ENCODE measurements around the gene PTPRN2.

PTPRN2 gene

DNA sequence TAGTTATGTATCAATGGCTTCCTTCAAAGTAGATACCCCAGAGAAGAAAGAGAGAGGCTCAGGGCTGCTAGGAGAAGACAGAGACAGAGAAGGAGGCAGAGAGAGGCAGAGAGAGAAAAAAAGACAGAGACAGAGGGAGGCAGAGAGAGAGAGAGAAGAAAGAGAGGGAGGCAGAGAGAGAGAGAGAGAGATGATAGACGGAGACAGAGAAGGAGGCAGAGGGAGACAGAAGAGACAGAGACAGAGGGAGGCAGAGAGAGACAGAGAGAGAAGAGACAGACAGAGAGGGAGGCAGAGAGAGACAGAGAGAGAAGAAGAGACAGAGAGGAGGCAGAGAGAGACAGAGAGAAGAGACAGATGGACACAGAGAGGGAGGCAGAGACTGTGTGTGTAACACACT lies 1062.9 kb downstream of the PTPRN2 start:
- DNase-seq = no peak

DNA sequence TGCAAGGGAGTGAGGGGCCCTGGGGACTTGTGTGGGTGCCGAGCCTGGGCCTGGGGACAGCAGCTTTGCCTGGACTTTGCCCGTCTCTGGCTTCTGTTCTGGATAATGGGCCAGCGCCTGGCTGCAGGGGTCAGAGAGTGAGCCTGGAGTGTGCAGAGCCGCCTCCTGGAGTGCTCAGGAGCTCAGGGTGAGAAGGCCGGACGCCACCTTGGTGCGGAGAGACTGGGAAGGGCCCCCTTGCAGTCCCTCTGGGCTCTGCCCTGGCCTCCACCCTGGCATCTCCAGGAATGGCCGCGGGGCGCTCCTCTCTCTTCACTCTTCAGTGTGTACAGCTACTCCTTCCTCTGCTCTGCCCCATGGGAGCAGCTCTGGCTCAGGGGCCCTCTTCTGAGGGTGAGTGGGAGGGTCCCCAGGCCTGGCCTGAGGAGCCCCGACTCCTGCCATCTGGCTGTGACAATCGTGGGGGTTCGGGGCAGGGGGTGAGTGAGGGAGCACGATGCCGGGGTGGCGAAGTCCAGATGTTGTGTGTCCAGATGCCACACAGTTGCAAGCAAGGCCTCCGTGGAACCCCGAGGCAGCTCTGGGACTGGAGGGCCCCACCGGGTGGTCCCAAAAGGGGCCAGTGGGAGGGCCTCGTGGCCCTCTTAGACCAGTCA lies 1063.7 kb downstream of the PTPRN2 start:
- DNase-seq = no peak

DNA sequence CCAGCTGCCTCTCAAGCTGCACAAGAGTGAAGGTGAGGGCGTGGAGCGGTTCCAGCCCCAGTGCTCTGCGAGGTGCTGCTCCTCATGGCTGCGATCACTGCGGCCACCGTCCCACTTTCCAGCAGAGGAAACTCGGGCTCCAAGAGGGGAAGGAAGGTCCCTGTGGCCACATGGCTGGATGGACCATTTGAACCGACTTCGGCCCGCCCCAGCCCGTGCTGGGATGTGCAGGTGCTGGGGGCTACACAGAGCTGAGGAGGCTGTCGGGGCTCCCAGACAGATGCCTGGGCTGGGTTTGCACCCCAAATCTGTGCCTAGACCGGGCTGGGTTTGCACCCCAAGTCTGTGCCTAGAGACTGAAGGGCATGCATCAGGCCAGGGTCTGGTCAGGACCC lies 1064.3 kb downstream of the PTPRN2 start:
- no peak for DNase-seq

DNA sequence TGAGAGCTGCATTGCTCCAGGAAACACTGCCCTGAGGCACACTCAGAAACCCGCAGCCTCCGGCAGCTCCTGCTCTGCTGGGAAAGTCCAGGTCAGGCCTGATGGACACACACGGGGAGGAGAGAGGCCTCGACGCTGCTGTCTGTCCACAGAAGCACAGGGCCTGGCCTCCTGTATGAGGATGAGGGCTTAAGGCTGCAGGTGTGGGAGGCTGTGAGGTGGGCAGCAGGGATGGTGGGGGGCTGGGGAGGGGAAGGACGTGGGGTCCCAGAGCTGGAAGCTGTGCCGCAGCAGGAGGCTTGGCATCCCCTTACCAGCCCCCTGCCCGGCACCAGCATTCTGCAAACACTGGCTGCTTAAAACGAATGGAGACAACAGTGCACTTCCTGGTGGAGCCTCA lies 1064.7 kb downstream of the PTPRN2 start:
- DNase-seq = no peak

DNA sequence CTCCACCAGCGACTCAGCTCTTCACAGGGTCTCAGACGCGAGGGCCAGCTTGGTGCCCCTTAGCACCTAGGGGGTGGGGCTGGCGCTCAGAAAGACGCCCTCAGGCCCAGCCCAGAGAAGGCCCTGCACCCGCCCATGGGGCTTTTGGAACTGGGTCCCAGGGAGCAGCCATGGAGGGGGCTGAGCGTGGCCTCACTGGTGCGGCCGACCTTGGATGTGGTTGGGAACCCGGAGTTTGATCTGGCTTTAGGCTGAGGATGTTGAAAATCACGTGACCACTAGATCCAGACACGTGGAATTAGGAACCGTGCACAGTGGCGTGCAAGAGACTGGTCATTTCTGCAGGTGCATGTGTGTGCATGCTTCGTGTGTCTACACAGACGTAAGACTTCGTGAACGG lies 1065.4 kb downstream of the PTPRN2 start:
- no peak for DNase-seq

DNA sequence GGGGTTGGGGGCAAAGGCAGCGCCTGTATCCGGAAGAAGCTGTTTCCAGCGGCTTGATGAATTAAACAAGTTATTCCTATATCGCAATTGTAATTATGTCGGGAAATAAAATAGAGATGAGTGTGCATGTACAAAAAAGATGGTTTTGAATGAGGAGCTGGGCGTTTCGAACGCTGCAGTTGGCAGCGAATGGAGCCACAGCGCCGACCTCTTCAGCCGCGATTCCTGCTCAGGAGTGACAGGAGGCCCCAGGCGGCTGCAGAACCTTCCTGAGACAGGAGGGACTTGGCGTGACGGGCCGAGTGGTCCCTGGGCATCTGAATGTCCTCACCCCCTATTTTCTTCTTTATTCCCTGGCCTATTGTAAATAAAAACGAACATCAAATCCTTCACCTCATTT lies 1065.9 kb downstream of the PTPRN2 start:
- no peak for DNase-seq

DNA sequence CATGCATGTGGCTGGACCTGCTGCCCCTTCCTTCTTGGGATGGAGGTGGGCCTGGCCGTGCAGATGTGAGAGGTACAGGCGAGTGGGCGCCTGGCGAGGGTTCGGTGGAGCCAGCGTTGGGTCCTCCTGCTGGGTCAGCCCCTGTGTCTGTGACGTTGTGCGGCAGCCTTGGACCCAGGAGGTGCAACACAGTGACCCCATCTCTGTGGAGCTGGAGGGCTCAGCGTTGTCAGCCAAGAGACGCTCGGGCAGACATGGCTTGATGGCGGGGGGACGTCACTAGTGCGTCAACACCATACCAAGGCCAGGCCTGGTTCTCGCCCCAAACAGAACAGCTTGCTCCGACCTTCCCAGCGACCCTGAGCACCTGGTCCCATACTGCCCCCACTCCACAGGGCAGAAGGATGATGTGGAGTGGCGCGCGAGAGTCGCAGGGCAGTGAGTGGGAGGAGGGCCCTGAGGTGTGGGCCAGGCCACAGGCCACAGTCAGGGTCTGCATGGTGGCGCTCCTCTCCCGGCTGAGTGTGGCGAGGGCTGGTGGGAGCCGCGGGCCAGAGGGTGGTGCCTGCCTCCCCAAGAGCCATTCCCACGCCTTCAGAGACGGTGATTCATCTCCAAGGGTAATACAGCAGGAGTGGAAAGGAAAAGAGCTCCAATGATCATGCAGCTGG lies 1066.4 kb downstream of the PTPRN2 start:
- DNase-seq = no peak

GRCh38 chr7:157520249-157520648 lies 1067.4 kb downstream of the PTPRN2 start:
- DNase-seq = no peak

GRCh38 chr7:157519798-157520244 lies 1067.8 kb downstream of the PTPRN2 start:
- no peak for DNase-seq

DNA sequence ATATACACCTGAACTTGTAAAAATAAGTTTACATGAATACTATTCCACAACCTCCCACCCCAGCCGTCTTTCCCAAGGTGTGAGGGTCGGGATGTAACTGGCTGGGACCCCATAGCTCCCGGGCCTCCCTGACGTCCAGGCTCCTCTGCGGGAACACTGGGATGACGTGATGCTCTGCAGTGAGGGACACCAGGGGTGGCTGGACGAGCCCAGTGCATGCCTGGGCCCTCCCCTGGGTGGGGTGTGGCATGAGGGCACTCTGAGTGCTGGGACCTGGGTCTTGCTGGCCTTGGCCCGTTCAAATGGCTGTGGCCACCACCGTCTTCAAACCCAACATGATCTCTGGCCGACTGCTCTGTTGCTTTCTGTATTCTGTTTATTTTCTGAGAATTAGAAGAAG lies 1068.4 kb downstream of the PTPRN2 start:
- DNase-seq = no peak

GRCh38 chr7:157518514-157519175 lies 1069.0 kb downstream of the PTPRN2 start:
- DNase-seq = no peak

- no peak for DNase-seq
These were observed 1069.7 kb downstream of the PTPRN2 start for GRCh38 chr7:157517782-157518513.

- no peak for DNase-seq
These were observed 1070.5 kb downstream of the PTPRN2 start for GRCh38 chr7:157516911-157517781.

DNA sequence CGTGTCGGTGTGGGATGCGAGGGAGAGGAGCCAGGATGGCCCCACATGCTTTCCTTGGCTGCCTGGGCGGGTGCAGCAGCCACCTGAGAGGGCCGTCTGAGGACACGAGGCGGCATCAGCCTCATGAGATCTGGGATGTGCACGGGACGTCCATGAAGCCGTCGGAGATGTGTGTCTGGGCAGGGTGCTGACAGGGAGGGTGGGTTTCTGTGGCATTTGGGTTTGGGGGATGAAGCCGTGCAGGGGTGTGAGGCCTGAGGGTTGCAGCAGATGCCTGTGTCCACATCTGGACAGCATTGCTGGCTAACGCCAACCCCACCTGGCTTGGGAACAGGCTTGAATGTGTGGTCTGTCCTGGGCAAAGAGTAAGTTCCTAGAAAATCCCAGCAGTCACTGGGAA lies 1071.3 kb downstream of the PTPRN2 start:
- no peak for DNase-seq

DNA sequence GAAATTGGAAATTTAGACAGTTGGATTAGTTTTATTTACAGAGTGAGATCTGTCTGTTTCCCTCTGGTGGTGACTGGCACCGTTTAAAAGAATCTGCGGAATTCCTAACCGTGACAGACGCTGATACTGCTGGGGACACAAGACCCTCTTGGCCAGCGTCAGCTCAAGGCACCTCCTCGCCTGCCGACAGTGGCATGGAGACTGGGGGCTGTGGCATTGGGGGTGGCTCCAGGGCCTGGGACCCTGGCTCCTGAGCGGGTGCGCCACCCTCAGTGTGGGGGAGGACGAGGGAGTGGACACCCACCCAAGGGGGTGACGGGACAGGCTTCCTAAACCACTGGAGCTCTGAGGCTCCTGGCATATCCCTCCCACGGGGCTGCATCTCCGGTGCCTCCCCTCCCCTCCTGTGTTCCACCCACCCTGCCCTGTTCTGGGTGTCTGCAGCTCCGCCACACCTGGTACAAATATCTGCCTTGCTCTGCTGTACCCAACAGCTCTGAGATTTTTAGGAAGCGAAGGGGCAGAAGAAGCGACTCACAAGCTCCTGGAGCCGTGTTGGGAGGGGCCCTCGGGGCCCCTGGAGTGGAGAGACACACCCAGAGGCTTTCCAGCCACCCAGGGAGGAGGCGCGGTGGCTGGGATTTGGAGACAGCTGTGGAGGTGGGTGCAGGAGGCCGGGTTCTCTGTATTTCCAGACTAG lies 1072.1 kb downstream of the PTPRN2 start:
- DNase-seq = no peak

GRCh38 chr7:157514746-157515145 lies 1072.9 kb downstream of the PTPRN2 start:
- no peak for DNase-seq

GRCh38 chr7:157514306-157514705 lies 1073.3 kb downstream of the PTPRN2 start:
- DNase-seq = no peak

DNA sequence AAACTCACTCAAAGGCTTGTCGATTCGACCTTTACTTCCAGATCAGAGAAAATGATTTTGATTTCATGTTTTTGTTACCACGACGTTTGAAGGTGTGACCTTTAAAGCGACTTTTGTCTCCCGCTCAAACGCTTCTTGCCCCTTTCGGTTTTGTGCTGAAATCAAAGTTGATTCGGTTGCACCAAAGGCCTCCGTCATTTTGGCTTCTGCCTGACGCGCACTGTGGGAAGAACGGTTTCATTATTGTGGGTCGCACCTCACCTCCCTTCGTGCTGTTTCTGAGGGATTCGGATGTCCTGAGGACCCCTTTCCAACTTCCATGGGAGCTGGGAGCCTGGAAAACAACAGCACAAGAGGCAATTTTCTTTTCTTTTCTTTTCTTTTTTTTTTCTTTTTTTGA lies 1073.9 kb downstream of the PTPRN2 start:
- DNase-seq = no peak

DNA sequence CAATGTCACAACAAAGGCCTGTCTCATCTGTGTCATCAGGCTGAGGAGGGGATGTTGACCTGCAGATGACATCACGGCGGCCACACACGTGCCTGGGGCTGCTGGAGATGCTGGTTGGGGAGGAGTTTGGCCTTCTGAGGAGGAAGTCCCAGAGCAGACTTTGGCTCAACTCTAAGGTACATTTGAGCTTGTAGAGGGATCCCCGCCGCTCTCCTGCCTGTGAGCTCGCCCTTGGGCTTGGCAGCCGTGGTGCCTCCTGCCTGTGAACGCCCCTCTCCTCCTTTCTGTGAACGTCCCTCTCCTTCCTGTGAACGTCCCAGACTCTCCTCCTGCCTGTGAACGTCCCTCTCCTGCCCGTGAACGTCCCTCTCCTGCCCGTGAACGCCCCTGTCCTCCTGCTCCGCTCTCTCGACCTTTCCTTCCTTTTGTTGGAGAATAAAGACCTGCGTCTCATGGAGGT lies 1074.4 kb downstream of the PTPRN2 start:
- no peak for DNase-seq

DNA sequence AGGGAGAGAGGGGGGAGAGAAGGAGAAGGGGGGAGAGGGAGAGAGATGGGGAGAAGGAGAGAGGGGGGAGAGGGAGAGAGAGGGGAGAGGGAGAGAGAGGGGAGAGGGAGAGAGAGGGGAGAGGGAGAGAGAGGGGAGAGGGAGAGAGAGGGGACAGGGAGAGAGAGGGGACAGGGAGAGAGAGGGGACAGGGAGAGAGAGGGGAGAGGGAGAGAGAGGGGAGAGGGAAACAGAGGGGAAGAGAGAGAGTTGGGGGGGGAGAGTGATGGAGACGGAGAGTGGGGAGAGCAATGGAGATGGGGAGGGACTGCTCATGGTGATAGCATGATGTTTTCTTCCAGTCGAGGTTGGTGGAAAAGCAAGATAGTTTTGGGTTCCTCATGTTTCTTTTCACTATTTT lies 1078.4 kb downstream of the PTPRN2 start:
- DNase-seq = no peak

DNA sequence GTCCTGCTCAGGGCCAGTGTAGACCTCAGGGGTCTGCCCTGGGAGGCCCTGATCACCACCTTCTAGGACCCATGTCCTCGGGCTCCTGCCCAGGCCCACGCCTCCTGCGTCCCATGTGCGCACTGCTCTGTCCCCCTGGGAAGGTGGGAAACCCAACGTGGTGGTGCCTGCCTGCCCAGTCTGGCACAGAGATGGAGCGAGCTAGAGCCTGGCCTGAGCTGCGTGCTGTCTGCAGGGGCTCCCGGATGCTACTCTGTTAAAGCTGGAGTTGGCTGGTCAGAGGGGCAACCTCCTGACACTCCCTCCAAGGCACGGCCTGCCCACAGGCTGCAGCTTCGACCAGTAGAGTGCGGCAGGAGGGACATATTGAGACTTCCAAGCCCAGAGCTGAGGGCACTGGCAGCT lies 1079.1 kb downstream of the PTPRN2 start:
- DNase-seq = no peak

GRCh38 chr7:157507987-157508386 lies 1079.6 kb downstream of the PTPRN2 start:
- no peak for DNase-seq
